Testis (tissue), 3 donors: ENCODE data around the gene SMAGP. TPM values are rescaled to one million over a fixed set of nuclear protein-coding genes. Genes with fewer than 3 reads are reported as not detected.

Experiments
- DNase-seq: peaks from one replicate; pipeline ENCODE4 v3.0.0-alpha.2; 2019
- H3K27ac ChIP-seq, 2 donors: fragments of 200-600 bp; sonication (generic); one replicate each; pipeline ENCODE4 v1.5.1; 2019
- H3K27me3 ChIP-seq: fragments of 200-600 bp; sonication (generic); one replicate; pipeline ENCODE4 v1.5.1; 2019
- H3K36me3 ChIP-seq: fragments of 200-600 bp; sonication (generic); one replicate; pipeline ENCODE4 v1.5.1; 2017; ENCODE audit warnings: low read depth; ENCODE audit errors: missing control alignments
- H3K4me1 ChIP-seq: fragments of 200-600 bp; sonication (generic); one replicate; pipeline ENCODE4 v1.5.1; 2019
- H3K4me3 ChIP-seq, 2 donors: fragments of 200-600 bp; sonication (generic); one replicate each; pipeline ENCODE4 v1.5.1; 2017 to 2019
- H3K9me3 ChIP-seq: fragments of 200-600 bp; sonication (generic); one replicate; pipeline ENCODE4 v1.5.1; 2017
- CTCF ChIP-seq, 3 experiments: fragments of 450-650 bp in 2 of 3; fragments of 200-600 bp in 1 of 3; sonication (generic) in 1 of 3; IDR thresholded peaks; one replicate each; pipeline ENCODE4 v1.5.1; 2016 to 2019; ENCODE audit warnings: antibody characterized with exemption in 3 of 3, mild to moderate bottlenecking in 2 of 3, moderate library complexity in 1 of 3
- POLR2A ChIP-seq: fragments of 450-650 bp; IDR thresholded peaks from one replicate; pipeline ENCODE4 v1.6.1; 2017; ENCODE audit warnings: antibody characterized with exemption, mild to moderate bottlenecking, moderate library complexity
- WGBS, 2 donors: methylation state at CpG; one replicate each; pipeline ENCODE4 v1.1.5; 2018; 5-methylcytosine and 5-hydroxymethylcytosine counted together
- intact Hi-C: fragments of 100-400 bp; cut with DNase I; formaldehyde crosslinking; loops from one replicate; pipeline ENCODE4 v1.15.1; 2023; ENCODE audit warnings: low total_unique reads
- polyA plus RNA-seq: library from polyadenylated mRNA; stranded (reverse); fragments of 350-450 nt; fragmentation: Illumina TruSeq; extraction: RNeasy Lipid Tissue Mini Kit (QIAGEN cat#74804); gene quantifications from one replicate; pipeline ENCODE4 v1.2.3, GENCODE V29; 2014; ENCODE audit warnings: low read depth, low replicate concordance; ENCODE audit not compliant: insufficient read depth
- total RNA-seq, 2 donors: library from RNA; depleted of rRNA; stranded (reverse); fragments of >200 nt; gene quantifications; one replicate each; pipeline ENCODE4 v1.2.3, GENCODE V29; 2016

SMAGP gene
- total and polyA plus RNA-seq, 3 donors from 2014 or later = 12.2 to 16.0 (median 13.5) TPM

- Histone ChIP-seq H3K9me3 (no peaks in the 10 kb centered on the region), H3K4me3 (no peak overlapping the region), H3K4me1 (no peaks in the 10 kb centered on the region), H3K27me3 (no peaks in the 10 kb centered on the region), H3K36me3 (no peaks in the 10 kb centered on the region), H3K27ac (no peak overlapping the region)
- TF ChIP-seq POLR2A (no peak), CTCF (IDR thresholded peaks at IDR 0.05) (no peak)
- intact Hi-C loops = no loop called here
- DNase-seq = no peak
- WGBS, 2 donors = 92 to 94% methylated on average over 5 of the region's 5 CpGs
These were observed 67.5 kb downstream of the SMAGP start for GRCh38 chr12:51202718-51203117.

- WGBS, 2 donors = 95 to 96% methylated on average over 9 of the region's 9 CpGs
- Histone ChIP-seq H3K9me3 (no peaks in the 10 kb centered on the region), H3K27ac (no peak overlapping the region), H3K36me3 (no peaks in the 10 kb centered on the region), H3K4me1 (no peaks in the 10 kb centered on the region), H3K27me3 (no peaks in the 10 kb centered on the region), H3K4me3 (no peak overlapping the region)
- TF ChIP-seq CTCF (IDR thresholded peaks at IDR 0.05) (no peak), POLR2A (no peak)
- DNase-seq = no peak
- intact Hi-C loops = no loop called here
These were observed 69.4 kb downstream of the SMAGP start for GRCh38 chr12:51200806-51201205.

GRCh38 chr12:51200156-51200555 lies 70.1 kb downstream of the SMAGP start:
- no peaks in the 10 kb centered on the region for H3K9me3 ChIP-seq
- 83 to 89% methylated on average over 7 of the region's 7 CpGs for whole genome bisulfite sequencing, 2 donors
- H3K4me3 ChIP-seq = no peak overlapping the region
- intact Hi-C loops = no loop called here
- DNase-seq = no peak
- no peak overlapping the region for H3K27ac ChIP-seq
- no peaks in the 10 kb centered on the region for H3K4me1 ChIP-seq
- H3K27me3 ChIP-seq = no peaks in the 10 kb centered on the region
- TF ChIP-seq CTCF (IDR thresholded peaks at IDR 0.05) = no peak
- TF ChIP-seq POLR2A = no peak
- H3K36me3 ChIP-seq = no peaks in the 10 kb centered on the region

- intact Hi-C loops = no loop called here
These were observed 70.8 kb downstream of the SMAGP start for GRCh38 chr12:51199366-51199945.

More at GRCh38 chr12:51199366-51199945, 70.8 kb downstream of the SMAGP start:
- Histone ChIP-seq H3K4me1 (no peaks in the 10 kb centered on the region), H3K9me3 (no peaks in the 10 kb centered on the region), H3K4me3 (no peak overlapping the region), H3K36me3 (no peaks in the 10 kb centered on the region), H3K27ac (no peak overlapping the region), H3K27me3 (no peaks in the 10 kb centered on the region)
- no peak for TF ChIP-seq CTCF (IDR thresholded peaks at IDR 0.05)
- TF ChIP-seq POLR2A = no peak
- DNase-seq = no peak
- 83 to 93% methylated on average over 2 to 10 of the region's 10 CpGs for WGBS, 2 donors
